Stimulated activated CD8-positive, alpha-beta memory T cell treated with anti-CD3 and anti-CD28 coated beads, Interleukin-2, amount 100 ng/mL, for 48 hours (primary cell): ENCODE results near the gene KCNK5.

ENCODE experiments used
- DNase-seq, 2 donors: peaks; one replicate each; pipeline ENCODE4 v3.0.0-alpha.2; 2020; ENCODE audit warnings: low read depth in 2 of 2

KCNK5 gene

DNA sequence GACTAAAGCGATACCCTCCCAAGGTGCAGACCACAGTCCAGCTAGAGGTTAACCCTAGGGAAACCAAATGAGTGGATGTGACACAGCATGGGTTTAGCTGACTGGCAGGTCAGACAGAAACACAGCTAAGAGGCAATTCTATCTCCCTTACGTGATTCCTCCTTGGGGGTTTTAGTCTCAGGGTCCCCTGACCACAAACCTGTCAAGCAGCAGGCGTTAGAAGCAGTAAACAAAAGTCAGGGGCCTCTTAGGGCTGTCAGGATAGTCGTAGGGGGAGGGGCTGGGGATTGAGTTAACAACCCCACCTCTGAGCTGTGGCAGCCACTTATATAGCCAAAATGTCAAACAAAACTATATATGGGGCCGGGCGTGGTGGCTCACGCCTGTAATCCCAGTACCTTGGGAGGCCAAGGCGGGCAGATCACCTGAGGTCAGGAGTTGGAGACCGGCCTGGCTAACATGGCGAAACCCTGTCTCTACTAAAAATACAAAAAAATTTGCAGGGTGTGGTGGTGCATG lies 13.6 kb downstream of the KCNK5 start:
- DNase-seq, result no peak

DNA sequence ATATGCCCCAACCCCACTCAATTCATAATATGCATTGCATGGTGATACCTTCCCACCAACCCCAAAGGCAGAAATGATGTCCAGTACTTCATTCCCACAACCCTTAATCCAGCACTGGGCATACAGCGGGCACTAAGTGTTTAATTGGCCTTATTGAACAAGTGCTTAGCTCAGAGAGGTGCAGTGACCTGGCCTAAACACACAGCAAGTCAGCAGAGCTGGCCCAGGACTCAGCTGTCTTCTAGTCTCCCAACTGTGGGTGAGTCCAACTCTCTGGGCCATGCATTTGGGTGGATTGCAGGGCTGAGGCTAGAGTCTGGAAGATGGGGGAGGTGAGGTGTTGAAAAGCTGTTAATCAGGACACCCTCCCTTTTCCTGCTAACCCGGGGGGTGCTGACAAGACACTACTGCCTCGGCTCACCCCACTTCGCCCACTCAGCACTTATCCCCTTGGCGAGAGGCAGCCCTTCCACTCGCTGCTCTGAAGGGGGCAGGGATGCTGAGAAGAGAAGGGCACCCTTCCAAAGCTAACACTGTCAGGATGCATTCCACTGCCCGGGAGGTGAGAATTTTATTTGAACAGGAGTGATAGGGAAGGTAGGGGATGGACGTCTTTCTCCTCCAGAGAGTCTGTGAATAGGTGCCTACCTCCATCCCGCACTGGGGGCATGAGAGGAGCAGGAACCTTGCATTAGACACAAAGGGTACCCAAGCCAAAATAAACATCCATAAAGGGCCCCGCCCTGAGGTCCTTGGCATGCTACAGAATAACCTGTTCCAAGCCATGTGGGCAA lies 14.2 kb downstream of the KCNK5 start:
- no peak for DNase-seq

DNA sequence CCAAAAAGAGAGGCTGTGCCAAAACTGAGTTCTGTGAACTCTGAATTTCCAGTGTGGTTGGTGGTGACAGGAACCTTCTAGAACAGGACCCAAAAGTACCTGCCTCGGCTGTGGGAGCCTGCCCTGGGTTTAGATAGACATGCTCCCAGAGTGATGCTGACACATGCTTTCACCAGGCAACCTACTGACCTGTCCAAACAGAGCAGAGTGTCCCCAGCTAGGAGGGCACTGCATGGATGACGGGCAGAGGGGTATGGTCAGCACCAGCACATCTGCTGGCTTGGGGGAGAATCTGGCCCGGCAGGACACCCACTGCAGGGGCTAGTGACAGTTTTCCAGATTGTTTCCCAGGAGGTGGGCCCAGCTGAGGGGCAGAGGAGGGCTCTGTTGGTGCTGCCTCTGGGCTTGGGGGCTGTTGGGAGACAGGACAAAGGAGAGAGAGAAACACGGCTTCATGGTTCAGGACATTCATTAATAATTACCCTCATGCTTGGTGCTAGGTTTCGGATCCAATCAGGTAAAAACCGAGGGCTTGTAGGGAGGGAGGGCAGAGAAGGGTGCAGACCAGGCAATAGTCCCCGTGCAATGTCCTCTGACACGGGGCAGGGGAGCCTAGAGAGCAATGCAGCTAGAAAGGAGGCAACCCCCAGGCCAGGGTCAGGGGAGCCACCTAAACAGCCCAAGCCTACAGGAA lies 15.0 kb downstream of the KCNK5 start:
- no peak for DNase-seq

DNA sequence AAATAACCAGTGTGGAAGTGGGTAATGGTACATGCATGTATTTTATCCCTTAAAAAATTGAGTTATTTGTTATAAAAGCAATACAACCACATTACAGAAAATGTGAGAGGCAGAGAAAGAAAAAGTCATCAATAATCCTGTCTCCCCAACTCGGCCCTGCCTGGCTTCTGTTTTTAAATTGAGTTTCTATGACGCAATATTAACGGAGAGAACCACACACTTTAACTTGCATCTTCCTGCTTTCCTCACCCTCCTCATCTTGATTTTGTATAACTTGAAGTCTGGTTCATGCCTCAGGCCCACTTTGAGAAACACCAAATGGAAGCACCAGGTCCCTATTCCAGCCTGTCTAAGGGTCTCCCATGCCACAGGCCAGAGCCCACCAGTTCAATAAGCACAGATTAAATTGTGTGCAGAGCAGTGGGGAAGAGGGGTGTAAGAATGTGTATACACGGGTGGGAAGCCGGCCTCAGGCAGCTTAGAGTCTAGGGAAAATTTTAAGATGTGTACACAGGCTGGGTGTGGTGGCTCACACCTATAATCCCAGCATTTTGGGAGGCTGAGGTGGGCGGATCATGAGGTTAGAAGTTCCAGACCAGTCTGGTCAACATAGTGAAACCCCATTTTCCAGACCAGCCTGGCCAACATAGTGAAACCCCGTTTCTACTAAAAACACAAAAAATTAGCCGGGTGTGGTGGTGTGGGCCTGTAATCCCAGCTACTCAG lies 15.9 kb downstream of the KCNK5 start:
- no peak for DNase-seq

DNA sequence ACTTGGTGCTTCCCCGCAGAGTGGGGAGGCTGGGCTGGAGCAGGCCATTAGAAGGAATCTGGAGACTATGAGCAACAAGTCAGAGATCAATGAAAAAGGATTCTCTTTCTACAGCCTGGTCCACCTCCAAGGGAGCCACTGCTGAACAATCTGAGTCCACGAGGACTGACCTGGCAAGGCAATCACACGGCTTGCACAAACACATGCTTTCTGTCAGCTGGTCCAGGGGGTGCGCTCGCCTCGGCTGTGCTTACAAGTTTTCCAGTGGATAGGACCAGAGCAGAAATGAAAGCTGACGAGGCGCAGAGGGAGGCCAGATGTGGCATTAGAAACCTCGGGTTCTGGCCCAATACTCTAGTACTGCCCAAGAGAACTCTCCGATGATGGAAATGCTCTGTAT lies 18.1 kb downstream of the KCNK5 start:
- DNase-seq, result no peak

DNA sequence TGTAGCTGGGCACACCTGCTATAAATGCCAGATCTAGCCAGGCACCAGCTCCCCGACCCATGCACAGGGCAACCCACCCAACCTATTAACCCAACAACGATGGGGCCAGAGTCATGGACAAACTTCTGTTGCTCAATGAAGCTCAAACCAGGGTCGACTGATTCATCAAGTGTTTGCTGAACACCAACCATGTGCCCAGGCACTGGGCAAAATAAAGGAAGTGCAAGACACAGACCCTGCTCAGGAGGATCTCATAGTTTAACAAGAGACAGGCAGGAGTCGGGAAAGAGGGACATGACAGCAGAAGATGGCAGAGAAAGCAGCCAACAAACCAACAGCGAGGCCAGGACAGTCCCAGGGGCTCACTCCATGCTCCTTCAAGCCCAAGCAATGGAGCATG lies 18.8 kb downstream of the KCNK5 start:
- no peak for DNase-seq

DNA sequence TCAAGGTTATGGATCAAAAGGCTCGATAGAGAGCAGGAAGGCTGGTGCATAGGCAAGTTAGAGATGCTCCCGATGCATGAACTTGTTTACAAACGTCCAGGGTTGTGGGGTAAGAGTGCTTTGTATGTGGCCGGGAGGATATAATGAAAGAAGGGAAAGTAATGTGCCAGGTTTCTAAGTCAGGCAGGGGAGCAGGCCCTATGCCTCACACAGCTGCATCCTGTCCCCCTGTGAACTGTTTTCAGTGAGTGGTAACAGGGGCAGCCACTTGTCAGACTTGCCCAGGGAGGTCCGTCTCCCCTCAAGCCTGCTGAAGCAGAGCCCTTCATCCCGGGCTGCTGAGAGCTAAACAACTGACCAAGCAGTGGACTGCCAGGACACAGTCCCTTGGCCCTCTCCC lies 19.4 kb downstream of the KCNK5 start:
- DNase-seq, result no peak

DNA sequence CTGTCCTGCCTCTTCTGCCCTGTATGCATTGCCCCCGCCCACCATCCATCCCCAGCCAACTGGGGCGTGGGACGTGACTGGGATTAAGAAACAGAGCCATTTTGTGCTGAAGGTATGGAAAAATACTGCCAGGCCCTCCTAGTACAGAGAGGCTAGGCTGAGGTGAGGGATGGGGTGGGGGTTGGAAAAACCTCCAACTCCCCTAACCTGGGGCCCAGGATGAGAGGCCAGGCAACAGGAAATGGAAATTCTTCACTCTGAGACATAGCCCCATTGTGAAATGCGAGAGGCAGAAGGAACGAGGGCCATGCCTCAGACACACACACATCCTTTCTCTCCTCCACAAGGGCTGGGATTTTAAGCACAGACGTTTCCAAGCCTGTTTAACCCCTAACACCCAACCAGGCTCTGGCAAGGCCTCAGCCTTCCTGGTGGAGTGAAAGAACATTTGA lies 19.9 kb downstream of the KCNK5 start:
- no peak for DNase-seq

DNA sequence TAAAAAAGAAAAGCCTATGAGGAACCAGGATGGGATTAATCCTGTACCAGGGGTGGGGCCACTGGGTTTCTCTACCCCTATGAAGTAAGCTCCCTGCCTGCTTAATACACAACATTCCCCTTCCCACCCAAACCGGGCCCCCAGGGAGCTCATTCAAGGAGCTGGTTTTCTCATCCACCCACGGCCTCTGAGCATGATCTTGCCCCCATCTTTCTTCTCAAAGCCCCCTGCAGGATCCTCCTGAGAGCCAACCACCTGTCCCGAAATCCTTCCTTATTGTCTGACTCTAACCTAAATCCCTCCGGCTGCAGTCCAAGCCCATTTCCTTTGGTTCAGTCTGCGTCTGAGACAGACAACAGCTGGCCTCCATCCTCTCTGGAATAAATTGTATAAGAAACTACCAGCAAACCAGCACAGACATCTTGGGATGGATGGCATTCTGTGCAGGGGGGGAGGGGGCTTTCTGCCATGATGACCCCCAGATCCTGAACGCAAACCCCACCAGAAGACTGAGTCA lies 21.0 kb downstream of the KCNK5 start:
- no peak for DNase-seq

DNA sequence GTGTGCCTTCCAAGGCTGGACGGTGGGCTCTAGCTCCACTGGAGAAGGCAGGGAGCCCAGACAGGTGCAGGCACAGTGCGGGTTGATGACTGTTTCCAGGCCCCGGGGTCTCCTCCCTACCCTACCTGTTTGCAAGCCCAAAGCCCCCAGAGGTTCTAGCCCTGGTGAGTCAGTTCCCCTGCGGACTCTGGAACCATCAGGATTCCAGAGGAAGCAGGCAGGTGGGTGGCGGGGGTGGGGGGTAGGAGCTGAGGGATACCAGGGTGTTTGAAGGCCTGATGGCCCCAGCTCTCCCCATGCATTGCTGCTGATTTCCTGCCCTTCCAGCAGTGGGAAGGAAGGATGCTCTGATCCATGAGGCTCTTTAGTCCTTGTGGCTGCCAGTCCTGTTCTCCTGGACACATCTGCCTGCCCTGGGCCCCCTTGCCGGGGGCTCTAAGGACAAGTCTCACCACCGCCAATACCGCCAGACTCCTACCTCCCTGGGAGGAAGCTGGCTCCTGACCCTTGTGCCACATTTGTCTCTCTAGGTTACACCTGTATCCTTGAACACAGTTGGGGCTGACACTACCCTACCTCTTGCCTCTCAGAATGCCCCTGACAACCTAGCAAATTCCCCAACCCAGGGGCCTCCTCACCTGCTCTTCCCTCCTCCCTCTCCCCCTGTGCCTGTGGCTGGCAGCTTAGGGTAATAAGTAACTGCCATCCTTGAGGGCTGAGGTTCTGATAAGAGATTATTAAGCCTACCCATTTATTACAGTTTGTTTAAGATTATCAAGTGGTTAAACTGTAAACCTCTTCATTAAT lies 21.7 kb downstream of the KCNK5 start:
- DNase-seq, result no peak

DNA sequence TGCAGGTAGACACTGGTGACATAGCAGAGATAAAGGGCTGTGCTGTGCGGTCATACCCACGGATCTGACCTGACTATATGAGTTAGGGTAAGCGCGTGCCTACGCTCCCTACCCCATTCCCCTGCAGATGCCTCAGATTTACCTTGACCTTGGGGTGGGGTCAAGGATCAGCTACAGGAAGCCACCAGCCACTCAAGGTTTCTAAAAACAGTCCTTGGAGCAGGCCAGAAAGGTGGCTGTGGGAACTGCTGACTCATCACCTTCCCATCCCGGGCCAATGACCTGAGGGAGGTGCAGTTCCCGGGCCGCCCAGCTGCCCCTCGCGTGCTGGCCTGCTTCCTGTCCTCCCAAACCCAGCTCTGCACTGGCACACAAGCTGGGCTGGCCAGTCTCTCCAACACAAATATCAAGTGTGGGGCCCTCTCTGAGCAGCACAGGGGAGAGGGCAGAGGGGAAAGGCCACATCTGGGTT lies 23.0 kb downstream of the KCNK5 start:
- DNase-seq, result no peak

DNA sequence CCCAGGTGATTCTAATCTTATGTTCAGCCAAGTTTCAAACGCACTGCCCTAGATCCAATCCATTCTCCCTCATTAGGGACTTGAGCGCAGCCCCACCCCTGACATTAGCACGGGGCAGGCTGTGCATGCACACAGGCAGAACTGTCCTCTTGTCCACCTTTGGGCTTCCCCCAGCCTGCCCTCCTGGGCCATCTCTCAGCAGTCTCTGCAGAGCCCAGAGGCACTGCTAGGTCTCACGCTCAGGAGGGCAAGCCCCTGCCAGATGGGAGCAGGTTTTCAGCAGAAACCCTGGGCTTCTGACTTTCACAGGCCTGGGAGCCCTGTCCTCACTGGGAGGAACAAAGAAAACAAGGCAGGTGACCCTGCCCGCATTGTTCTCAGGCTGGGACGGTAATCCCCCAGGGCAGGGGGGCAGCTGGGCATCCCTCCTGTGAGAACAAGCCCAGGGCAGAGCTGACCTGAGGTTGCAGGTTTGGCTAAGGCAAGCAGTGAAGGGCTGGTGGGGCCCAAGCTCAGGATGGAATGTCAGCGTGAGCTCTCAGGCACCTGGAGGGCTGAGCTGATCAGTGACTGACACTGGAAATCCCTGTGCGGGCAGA lies 24.5 kb downstream of the KCNK5 start:
- DNase-seq, result no peak

DNA sequence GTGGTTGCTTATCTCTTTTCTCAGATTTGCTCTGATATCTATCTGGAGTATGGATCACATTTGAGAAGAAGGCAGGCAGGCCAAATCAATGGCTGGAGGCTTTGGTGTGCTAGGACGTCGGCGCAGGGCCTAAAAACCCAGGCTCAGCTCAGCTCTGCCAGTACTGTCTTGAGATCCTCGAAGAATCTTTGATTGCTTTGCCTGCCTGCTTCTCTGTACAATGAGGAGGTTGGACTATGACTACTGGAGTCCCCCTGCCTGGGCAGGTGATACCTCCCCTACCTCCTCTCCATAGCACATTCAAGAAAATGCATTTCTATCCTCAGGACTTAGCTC lies 25.1 kb downstream of the KCNK5 start:
- no peak for DNase-seq

DNA sequence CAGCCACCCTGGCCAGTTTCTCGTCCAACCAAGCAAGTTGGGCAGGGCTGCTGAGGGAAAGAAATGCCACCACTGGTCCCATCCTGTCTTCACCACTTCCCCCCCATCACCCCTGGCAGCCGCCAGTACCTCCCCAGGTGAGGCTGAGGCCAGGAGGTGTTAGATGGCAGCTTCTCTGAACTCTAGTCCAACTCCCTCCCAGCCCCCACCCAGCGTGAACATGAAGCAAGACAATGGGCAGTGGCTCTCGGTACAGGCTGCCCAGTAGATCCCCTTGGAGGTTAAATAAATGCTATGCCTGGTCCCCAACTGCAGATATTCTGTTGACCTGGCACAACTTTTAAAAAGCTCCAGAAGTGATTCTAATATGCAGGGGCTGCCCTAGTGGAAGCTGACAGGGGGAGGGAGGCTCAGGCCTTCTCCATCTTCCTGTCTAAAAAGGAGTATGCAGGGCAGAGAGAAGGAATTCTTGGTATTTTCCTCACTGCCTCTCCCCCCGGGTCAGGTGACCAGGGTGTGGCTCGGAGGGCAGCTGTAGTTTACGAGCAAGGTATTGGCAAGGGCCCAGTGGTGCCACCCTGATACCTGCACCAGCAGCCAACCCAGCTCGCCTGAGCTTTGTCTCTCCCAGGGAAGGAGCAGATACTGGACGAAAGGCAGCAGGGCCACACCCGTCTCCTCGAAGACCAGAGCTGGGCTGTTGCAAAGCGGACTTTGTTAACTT lies 25.7 kb downstream of the KCNK5 start:
- DNase-seq, result no peak

DNA sequence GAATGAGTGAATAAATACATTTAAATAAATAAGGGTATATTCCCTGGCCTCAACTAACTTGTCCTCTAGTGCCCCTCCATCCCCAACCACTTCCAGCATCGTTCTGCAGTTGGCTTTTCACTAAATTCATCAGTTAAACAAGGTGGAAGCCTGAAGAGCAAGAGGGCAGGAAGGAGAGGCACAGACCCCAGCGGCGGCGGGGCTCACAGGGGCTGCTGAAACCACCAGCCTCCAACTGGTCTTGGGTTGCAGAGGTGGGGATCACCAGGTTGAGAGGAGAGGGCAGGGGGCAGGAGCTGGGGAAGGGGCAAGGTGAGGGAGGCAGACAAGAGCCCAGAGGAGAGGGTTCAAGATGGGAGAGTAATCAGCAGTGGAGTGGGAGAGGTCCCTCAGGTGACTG lies 27.1 kb downstream of the KCNK5 start:
- DNase-seq, result no peak

DNA sequence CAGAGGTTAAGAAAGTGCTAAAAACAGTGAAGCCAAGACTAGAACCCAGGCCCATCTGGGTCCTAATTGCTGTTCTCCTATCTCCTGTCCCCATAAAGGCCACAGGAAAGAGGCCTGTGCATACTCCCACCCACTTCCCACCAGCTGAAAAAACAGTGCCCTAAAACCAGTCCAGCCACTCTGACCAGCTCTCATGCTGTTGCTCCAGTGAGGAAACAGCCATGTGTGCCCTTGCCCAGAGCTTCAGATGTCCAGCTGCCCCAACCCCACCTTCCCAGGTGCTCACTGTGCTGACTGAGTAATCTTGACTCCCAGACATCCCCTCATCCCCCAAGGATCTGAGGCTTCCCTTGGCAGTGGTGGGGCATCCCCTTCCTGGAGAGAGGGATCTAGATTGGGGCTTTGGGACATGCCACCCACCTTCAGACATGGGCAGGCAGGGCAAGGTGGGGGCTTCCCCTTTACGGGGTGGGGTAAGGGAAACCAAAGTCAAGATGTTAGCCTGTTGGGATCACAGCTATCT lies 28.7 kb downstream of the KCNK5 start:
- DNase-seq, result no peak

DNA sequence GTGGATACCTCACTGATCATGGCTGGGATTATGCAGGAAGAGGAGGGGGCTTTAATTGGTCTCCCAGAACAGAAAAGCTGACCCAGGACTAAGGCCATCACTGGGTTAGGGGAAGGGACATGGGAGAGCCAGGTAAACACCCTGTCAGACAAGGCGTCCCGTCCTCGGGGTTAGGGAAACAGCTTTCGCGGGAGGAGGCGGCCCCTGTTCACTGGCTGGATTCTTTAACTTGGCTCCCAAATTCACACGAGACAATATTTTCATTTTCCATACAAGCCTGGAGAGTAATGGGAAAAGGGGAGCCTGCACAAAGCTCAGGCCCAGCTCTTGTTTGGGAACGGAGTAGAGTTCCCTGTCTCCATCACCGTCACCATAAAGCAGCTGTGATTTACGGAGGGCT lies 29.3 kb downstream of the KCNK5 start:
- no peak for DNase-seq

DNA sequence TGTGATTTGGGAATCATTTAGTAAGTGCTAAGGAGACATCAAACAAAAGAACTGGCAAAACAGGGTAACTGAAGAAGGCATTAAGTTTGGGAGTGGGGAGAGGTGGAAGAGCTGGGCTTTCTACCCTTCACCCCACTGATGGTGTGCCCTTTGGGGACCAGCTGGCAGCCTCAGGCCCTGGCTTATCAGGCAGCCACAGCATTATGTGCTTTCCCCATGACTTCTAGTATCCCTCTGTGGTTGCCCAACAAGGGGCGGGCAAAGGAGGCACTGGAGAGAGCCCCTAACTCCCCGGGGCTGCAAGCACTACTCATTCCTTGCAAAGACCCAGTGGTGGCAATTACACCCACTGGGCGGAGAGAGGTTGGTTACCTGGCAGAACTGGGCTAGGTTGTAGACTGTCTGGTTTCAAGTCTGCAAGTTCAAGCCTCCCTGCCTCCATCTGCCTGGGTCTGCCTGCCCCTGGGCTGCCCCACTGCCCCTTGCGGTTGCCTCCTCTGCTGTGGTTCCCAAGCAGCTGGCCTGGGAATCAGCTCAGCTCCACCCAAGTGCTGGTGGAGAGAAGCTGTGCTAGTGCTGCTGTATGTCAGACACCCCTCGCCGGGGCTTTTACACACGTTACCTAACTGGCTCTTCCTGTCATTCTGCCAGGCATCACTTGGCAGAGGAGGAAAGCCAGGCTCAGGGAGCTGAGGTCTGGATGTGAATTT lies 29.9 kb downstream of the KCNK5 start:
- DNase-seq, result no peak

DNA sequence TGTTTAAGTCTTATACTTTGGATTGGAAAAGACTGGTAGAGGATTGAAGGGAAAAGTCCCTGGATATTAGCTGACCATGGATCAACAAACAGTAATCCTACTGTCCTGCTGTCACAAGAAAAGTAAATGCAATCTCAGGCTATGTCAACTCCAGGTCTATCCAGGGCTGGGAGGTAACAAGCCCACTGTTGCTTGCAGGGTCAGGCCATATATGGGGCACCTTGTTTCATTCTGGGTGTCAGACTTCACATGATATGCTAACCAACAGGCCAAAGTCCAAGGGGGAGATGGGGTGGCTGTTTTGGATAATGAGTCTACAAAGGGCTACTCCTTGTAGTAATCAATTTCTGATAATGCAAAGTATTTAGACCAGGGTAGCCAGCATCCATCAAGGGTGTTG lies 30.7 kb downstream of the KCNK5 start:
- no peak for DNase-seq
